H9 (cell line): ENCODE measurements around the gene APRT. TPM values are rescaled to one million over a fixed set of nuclear protein-coding genes. Genes with fewer than 3 reads are reported as not detected.

Source experiments
- DNase-seq: peaks from one replicate; pipeline ENCODE4 v3.0.0-alpha.2; 2017
- H2AFZ ChIP-seq: one replicate; pipeline ENCODE4 v1.6.1; 2013; ENCODE audit warnings: mild to moderate bottlenecking, low read length, control low read depth, moderate library complexity
- H2AK5ac ChIP-seq: 2 replicates; pipeline ENCODE4 v1.6.1; 2013; ENCODE audit warnings: low read length, control low read depth, mixed read lengths; ENCODE audit not compliant: insufficient read length
- H2BK120ac ChIP-seq: one replicate; pipeline ENCODE4 v1.6.1; 2013; ENCODE audit warnings: low read depth, mild to moderate bottlenecking, low read length, control low read depth, inconsistent platforms; ENCODE audit not compliant: poor library complexity, severe bottlenecking
- H2BK12ac ChIP-seq: 2 replicates; pipeline ENCODE4 v1.6.1; 2013; ENCODE audit warnings: low read length, control low read depth, mixed read lengths, low read depth; ENCODE audit not compliant: insufficient read length
- H2BK15ac ChIP-seq: 2 replicates; pipeline ENCODE4 v1.6.1; 2013; ENCODE audit warnings: low read depth, low read length, control low read depth
- H2BK20ac ChIP-seq: one replicate; pipeline ENCODE4 v1.6.1; 2013; ENCODE audit warnings: low read depth, mild to moderate bottlenecking, low read length, control low read depth, inconsistent platforms; ENCODE audit not compliant: poor library complexity, severe bottlenecking
- H2BK5ac ChIP-seq: 2 replicates; pipeline ENCODE4 v1.6.1; 2013; ENCODE audit warnings: low read length, control low read depth, mixed read lengths; ENCODE audit not compliant: insufficient read length
- H3K14ac ChIP-seq: 2 replicates; pipeline ENCODE4 v1.6.1; 2013; ENCODE audit warnings: low read length, control low read depth; ENCODE audit not compliant: insufficient read depth
- H3K18ac ChIP-seq: 2 replicates; pipeline ENCODE4 v1.6.1; 2013; ENCODE audit warnings: low read depth, mild to moderate bottlenecking, mixed read lengths, low read length, control low read depth; ENCODE audit not compliant: insufficient read length
- H3K23ac ChIP-seq: 2 replicates; pipeline ENCODE4 v1.6.1; 2013; ENCODE audit warnings: low read length, control low read depth, mixed read lengths, low read depth; ENCODE audit not compliant: insufficient read length
- H3K23me2 ChIP-seq: 2 replicates; pipeline ENCODE4 v1.6.1; 2013; ENCODE audit warnings: low read depth, mild to moderate bottlenecking, mixed read lengths, low read length, control low read depth; ENCODE audit not compliant: insufficient read length, poor library complexity, severe bottlenecking
- H3K27ac ChIP-seq: 2 replicates; pipeline ENCODE4 v1.5.1; 2013; ENCODE audit warnings: low read length, control low read depth, mixed read lengths, low read depth; ENCODE audit not compliant: insufficient read length
- H3K27me3 ChIP-seq: 2 replicates; pipeline ENCODE4 v1.6.1; 2013; ENCODE audit warnings: low read length, control low read depth, inconsistent platforms; ENCODE audit not compliant: insufficient read depth
- H3K4ac ChIP-seq: 2 replicates; pipeline ENCODE4 v1.6.1; 2013; ENCODE audit warnings: low read depth, mild to moderate bottlenecking, control low read depth, inconsistent platforms, low read length, moderate library complexity
- H3K4me1 ChIP-seq: 2 replicates; pipeline ENCODE4 v1.6.1; 2013; ENCODE audit warnings: low read length, control low read depth, inconsistent platforms; ENCODE audit not compliant: insufficient read depth
- H3K4me2 ChIP-seq: 2 replicates; pipeline ENCODE4 v1.6.1; 2013; ENCODE audit warnings: low read length, control low read depth, mixed read lengths; ENCODE audit not compliant: insufficient read length, insufficient read depth
- H3K56ac ChIP-seq: 2 replicates; pipeline ENCODE4 v1.6.1; 2013; ENCODE audit warnings: low read depth, mild to moderate bottlenecking, mixed read lengths, low read length, control low read depth; ENCODE audit not compliant: insufficient read length
- H3K79me1 ChIP-seq: 2 replicates; pipeline ENCODE4 v1.6.1; 2013; ENCODE audit warnings: low read depth, mild to moderate bottlenecking, moderate library complexity, low read length, control low read depth, inconsistent platforms; ENCODE audit not compliant: insufficient read depth, poor library complexity, severe bottlenecking
- H3K79me2 ChIP-seq: 2 replicates; pipeline ENCODE4 v1.6.1; 2013; ENCODE audit warnings: low read length, control low read depth, inconsistent platforms; ENCODE audit not compliant: insufficient read depth
- H3K9ac ChIP-seq: 2 replicates; pipeline ENCODE4 v1.6.1; 2013; ENCODE audit warnings: low read length, control low read depth, mixed read lengths; ENCODE audit not compliant: insufficient read length; ENCODE audit errors: extremely low read depth
- H3K9me3 ChIP-seq: one replicate; pipeline ENCODE4 v1.6.1; 2013; ENCODE audit warnings: low read depth, low read length, inconsistent platforms; ENCODE audit not compliant: control insufficient read depth
- H3T11ph ChIP-seq: one replicate; pipeline ENCODE4 v1.6.1; 2013; ENCODE audit warnings: mild to moderate bottlenecking, low read length, control low read depth, inconsistent platforms
- H4K20me1 ChIP-seq: one replicate; pipeline ENCODE4 v1.6.1; 2013; ENCODE audit not compliant: control insufficient read depth, insufficient read length, insufficient read depth
- H4K5ac ChIP-seq: 2 replicates; pipeline ENCODE4 v1.6.1; 2013; ENCODE audit warnings: low read depth, mild to moderate bottlenecking, mixed read lengths, low read length, control low read depth; ENCODE audit not compliant: insufficient read length
- H4K8ac ChIP-seq: replicated peaks from 2 replicates; pipeline ENCODE4 v1.6.1; 2013; ENCODE audit warnings: low read length, control low read depth, mixed read lengths, low read depth; ENCODE audit not compliant: insufficient read length
- H4K91ac ChIP-seq: 2 replicates; pipeline ENCODE4 v1.6.1; 2013; ENCODE audit warnings: low read depth, mild to moderate bottlenecking, moderate library complexity, mixed read lengths, low read length, control low read depth; ENCODE audit not compliant: insufficient read length
- H3K27ac Mint-ChIP-seq, 3 experiments: 2 replicates in 2 of 3; 3 replicates in 1 of 3; pipeline ENCODE4 v1.8.0; 2020 to 2021; ENCODE audit warnings: mixed read lengths in 3 of 3, mild to moderate bottlenecking in 1 of 3, moderate library complexity in 1 of 3
- H3K27me3 Mint-ChIP-seq: 2 replicates; pipeline ENCODE4 v1.8.0; 2021; ENCODE audit warnings: low read depth, mild to moderate bottlenecking, moderate library complexity, mixed read lengths
- H3K36me3 Mint-ChIP-seq, 3 experiments: 2 replicates in 2 of 3; 3 replicates in 1 of 3; pipeline ENCODE4 v1.8.0; 2020 to 2021; ENCODE audit warnings: low read depth in 3 of 3, mixed read lengths in 3 of 3; ENCODE audit not compliant: insufficient read depth in 1 of 3
- H3K4me1 Mint-ChIP-seq, 2 experiments: 2 replicates each; pipeline ENCODE4 v1.8.0; 2020; ENCODE audit warnings: mixed read lengths in 2 of 2
- H3K4me3 Mint-ChIP-seq, 2 experiments: 2 replicates in 1 of 2; 3 replicates in 1 of 2; pipeline ENCODE4 v1.8.0; 2020 to 2021; ENCODE audit warnings: mild to moderate bottlenecking in 2 of 2, mixed read lengths in 2 of 2, moderate library complexity in 1 of 2
- H3K9me3 Mint-ChIP-seq, 2 experiments: 2 replicates in 1 of 2; 3 replicates in 1 of 2; pipeline ENCODE4 v1.8.0; 2020; ENCODE audit warnings: mild to moderate bottlenecking in 2 of 2, mixed read lengths in 2 of 2, moderate library complexity in 1 of 2
- WGBS: extraction: QIAGEN DNeasy Blood & Tissue Kit; methylation state at CpG from one replicate; pipeline ENCODE4 v1.1.7; 2013; ENCODE audit warnings: missing lambda C conversion rate, low lambda C conversion rate, mixed read lengths; ENCODE audit not compliant: insufficient read length; ENCODE audit errors: extremely low coverage; 5-methylcytosine and 5-hydroxymethylcytosine counted together
- total RNA-seq: library from RNA; stranded (reverse); gene quantifications from 2 replicates; pipeline ENCODE4 v1.2.1, GENCODE V29; 2021
- TF ChIP-seq, protein P1 (sequence below): fragments of 200-600 bp; sonication (generic); conservative IDR thresholded peaks from 3 replicates; pipeline ENCODE4 v1.8.0; 2021; ENCODE audit warnings: antibody characterized with exemption, mild to moderate bottlenecking

Gene APRT
- total RNA-seq, 1 experiment from 2014 or later, result 246 TPM

DNA sequence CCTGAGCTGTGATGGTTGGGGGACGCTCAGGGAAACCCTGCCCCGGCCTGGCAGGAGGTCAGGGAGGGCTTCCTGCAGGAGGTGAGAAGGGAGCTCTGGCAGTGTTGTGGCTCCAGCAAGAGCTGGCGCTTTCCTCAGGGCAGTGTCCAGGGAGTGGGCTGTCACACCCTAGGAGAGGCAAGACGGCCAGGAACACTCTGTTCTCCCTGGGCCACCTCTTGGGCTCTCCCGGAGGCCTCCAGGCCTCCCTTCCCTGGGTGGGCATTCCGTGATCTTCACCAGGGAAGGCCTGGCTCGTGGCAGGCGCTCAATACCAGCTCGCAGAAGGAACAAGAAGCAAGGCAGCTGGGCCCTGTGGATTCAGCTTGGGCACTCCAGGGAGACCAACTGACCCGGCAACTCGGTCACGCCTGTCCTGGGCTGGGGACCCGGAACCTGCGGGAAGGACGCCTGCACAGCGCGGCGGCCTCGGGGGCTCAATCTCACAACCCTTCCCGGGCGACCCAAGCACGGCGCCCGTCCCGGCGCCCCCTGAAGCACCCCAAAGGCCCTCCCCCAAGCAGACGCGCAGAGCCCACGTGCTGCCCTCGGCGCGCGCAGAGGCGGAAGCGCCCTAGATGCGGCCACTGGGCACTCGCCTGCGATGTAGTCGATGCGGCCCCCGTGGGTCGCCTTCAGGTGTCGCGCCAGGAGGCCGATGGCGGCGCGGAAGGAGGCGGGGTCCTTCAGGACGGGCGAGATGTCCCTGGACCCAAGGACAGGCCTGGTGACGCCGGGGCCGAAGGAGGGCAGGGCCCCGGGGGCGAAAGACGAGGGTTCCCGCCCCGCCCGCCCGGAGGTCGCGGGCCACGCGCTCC lies 588 bp downstream of the APRT start:
- Histone ChIP-seq H3K4me2 (peak overlapping the region; percentile 81), H3K27ac (no peak overlapping the region), H3K9me3 (no peaks in the 10 kb centered on the region), H3K27me3 (no peaks in the 10 kb centered on the region), H3K79me1 (no peaks in the 10 kb centered on the region), H3K56ac (no peak overlapping the region), H3K23ac (no peak overlapping the region), H3K9ac (peak overlapping the region; percentile 82), H2AK5ac (no peak overlapping the region), H3K4me1 (no peaks in the 10 kb centered on the region), H4K8ac (no peak overlapping the region), H4K5ac (no peak overlapping the region), H4K20me1 (peaks cover 3% of the 10 kb centered on the region), H3K79me2 (peaks cover 3% of the 10 kb centered on the region; the same call in 1 of the 2 replicates), H2BK20ac (no peak overlapping the region), H2BK12ac (no peak overlapping the region), H2BK5ac (no peak overlapping the region), H3K23me2 (peaks cover 9% of the 10 kb centered on the region), H4K91ac (no peak overlapping the region), H3T11ph (no peak overlapping the region), H2BK120ac (peak overlapping the region; percentile 51), H2AFZ (no peak overlapping the region), H2BK15ac (no peak overlapping the region), H3K18ac (peak overlapping the region; percentile 86), H3K14ac (peak overlapping the region; percentile 91), H3K4ac (no peak overlapping the region; the same call in 1 of the 2 replicates)
- Mint-ChIP-seq H3K27ac (peak overlapping the region in 2 of 3 experiments; percentile 94 to 96; a peak in 4 of 7 replicates), H3K36me3 (peaks cover 17 to 47% (median 41%) of the 10 kb centered on the region in 3 experiments; a peak in 6 of 7 replicates), H3K4me3 (peak overlapping the region; percentile 83 to 93), H3K9me3 (no peaks in the 10 kb centered on the region), H3K4me1 (peaks cover 6 to 10% of the 10 kb centered on the region in 2 experiments), H3K27me3 (no peaks in the 10 kb centered on the region; the same call in 1 of the 2 replicates)
- peak; percentile 38 for DNase-seq
- TF ChIP-seq, protein P1, sequence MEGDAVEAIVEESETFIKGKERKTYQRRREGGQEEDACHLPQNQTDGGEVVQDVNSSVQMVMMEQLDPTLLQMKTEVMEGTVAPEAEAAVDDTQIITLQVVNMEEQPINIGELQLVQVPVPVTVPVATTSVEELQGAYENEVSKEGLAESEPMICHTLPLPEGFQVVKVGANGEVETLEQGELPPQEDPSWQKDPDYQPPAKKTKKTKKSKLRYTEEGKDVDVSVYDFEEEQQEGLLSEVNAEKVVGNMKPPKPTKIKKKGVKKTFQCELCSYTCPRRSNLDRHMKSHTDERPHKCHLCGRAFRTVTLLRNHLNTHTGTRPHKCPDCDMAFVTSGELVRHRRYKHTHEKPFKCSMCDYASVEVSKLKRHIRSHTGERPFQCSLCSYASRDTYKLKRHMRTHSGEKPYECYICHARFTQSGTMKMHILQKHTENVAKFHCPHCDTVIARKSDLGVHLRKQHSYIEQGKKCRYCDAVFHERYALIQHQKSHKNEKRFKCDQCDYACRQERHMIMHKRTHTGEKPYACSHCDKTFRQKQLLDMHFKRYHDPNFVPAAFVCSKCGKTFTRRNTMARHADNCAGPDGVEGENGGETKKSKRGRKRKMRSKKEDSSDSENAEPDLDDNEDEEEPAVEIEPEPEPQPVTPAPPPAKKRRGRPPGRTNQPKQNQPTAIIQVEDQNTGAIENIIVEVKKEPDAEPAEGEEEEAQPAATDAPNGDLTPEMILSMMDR, result no peak
- WGBS, result no CpG with 5 or more reads among the region's 65 CpGs
